HG03196 (cell line): Measurements from ENCODE around the gene CFAP57.

ENCODE experiments used
- ATAC-seq: cut with Tn5 transposase; IDR thresholded peaks from one replicate; pipeline ENCODE4 v1.9.1; 2021; ENCODE audit not compliant: unreplicated experiment

Gene CFAP57

DNA sequence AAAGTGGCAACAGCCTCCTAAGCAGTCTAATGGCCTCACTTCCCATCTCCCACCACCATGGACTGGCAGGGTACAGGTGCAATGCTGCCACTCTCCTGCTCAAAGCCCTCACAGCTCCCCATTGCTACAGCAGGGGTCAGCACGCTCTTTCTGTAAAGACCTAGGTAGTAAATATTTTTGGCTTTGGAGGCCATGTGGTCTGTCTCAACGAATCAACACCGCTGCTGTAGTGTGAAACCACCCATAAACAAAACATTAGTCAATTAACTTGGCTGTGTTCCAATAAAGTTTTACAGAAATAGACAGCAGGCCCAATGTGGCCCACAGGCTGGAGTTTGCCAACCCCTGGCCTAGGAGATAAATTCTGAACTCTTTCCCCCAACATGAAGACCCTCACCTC is 53.0 kb downstream of the CFAP57 start:
- ATAC-seq, result no peak

DNA sequence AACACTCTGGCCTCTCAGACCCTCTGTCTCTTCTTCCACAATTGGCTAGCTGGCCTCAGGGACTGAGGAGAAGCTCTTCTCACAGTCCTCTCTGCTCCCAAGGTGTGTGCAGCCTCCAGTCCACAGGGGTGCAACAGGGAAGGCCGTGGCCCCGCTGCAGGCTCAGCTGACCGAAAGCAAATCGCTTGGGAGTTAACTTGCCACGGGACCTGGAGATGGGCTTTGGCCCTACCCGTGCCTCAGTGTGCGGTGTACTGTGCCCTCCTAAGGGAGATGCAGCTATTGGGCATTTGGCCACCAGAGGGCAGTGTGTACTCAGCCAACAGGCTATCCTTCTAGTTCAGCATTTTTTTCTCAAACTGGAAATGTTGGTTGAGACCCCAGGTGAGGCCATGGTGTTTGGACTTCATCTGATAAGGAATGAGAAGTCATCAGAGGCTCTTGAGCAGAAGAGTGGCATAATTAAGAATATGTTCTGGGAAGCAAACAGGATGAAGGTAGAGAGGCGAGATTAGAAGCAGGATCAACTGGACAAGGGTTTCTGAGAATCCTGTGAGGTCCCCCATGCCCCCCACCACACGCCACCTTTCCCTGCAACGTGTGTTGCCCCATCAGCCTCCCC is 55.1 kb downstream of the CFAP57 start:
- ATAC-seq, result no peak

DNA sequence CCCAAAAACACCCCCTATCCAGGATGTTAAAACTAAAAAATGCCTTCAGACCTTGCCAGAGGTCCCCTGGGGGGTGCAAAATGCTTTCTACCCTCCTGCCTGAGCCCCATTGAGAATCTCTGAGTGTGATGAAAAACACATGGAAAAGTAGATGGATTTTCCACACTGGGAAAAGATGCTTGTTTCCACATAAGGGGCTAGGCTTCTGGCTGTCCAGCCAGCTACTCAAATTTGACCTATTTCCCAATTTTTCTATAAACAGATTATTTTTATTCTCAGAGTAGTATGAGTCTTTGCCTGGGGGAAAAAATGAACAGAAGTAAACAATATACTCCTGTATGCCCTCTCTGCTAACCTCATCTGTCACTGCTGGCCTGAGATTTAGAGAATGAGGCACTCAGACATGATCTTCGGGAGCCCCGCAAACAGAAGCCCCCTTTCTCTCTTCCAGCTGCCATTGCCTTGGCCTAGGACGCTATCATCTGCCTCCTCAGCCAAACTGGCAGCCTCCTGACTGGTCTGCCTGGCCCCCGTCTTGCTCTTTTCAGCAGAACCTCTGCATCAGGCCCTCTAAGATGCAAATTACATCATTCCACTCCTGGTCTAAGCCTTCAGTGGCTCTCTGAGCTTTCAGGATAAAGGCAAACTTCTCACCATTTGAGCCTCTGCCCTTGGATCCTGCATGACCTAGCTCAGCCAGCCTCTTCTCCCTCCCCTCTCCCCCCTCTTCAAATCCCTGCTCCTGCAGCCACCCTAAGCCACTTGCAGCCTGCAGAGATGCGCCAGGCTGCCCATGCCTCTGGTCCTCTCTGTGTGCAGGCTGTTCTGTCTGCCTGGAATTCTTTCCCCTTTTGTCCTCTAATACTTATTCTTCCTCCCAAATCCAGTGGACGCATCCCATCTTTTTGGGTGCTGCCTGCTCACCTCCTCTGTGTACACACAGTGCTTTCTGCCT is 58.0 kb downstream of the CFAP57 start:
- no peak for ATAC-seq

DNA sequence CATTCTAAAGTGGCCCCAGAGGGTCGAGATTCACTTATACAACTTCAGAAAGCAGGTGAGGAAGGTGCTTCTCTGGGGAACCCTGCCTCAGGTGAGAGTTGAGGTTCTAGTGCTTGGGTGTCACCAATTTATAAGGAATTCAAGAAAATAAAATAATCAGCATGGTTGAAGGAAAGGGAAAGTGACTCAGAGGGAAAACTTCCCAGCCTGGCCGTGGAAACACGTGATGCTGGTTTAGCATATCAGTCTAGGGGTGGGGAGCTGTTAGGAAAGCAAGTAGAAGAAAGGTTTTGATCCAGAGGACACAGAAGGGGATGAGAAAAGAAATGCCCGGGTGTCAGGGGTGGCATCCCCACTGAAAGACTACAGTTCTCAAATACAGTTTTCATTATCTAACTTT is 59.9 kb downstream of the CFAP57 start:
- no peak for ATAC-seq

DNA sequence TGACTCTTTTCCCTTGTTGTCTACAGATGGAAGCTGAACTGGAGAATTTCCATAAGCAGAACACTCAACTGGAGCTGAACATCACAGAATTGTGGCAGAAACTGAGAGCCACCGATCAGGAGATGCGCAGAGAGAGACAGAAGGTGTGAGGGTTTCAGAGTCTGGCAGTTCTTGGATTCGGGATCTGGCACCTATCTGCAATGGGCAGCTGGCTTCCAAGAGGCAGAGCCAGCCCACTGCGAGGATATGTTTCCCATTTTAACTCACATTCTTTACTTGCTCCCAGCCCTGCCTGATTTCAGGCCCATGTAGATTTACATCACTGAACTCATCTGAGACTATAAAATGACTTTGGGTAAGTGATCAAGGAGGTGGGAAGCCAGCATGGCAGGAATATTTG is 60.4 kb downstream of the CFAP57 start:
- no peak for ATAC-seq

DNA sequence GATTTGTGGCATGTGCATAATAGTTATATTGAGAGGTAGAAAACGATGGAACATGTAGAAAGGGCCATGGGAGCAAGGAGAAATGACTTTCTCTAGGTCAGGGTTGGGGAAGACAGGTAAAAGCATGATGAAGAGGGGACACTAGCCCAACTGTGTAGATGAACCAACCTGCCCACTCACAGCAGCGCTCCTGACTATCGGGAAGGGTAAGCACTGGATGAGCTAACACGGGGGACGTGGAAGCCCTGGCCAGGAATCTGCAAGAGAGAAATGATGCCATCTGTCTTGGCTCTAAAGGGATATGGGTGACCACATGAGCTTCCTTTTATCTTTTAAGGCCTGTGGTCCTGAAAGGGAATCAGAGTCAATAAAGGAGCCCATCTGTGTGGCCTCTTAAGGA is 61.5 kb downstream of the CFAP57 start:
- no peak for ATAC-seq

DNA sequence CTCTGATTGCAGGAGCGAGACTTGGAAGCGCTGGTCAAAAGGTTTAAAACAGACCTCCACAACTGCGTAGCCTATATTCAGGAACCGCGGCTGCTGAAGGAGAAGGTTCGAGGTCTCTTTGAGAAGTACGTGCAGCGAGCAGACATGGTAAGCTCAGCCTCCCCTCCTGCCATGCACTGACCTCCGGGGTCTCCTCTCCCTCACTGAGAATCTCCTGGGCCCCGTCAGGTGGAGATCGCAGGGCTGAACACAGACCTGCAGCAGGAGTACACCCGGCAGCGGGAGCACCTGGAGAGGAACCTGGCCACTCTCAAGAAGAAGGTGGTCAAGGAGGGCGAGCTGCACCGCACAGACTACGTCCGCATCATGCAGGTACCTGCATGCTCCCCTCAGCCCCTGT is 62.1 kb downstream of the CFAP57 start:
- ATAC-seq, result no peak

DNA sequence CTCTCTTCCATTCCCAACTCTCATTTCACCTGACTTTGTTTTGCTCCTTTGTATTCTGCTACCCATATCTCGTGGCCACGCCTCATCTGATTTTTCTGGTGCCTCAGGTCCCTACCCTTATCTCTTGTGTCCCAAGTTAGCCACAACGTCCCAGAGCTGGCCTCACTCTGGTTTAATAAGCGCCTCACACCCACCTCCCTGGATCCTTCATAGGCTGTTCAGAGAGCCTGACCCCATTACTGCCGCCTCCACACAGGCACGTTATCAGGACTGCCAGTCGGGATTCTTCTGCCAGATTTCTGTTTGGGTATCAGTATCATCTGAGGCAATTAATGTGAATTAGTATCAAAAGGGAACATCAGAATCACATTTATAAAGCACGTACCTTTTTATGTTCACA is 62.9 kb downstream of the CFAP57 start:
- no peak for ATAC-seq

DNA sequence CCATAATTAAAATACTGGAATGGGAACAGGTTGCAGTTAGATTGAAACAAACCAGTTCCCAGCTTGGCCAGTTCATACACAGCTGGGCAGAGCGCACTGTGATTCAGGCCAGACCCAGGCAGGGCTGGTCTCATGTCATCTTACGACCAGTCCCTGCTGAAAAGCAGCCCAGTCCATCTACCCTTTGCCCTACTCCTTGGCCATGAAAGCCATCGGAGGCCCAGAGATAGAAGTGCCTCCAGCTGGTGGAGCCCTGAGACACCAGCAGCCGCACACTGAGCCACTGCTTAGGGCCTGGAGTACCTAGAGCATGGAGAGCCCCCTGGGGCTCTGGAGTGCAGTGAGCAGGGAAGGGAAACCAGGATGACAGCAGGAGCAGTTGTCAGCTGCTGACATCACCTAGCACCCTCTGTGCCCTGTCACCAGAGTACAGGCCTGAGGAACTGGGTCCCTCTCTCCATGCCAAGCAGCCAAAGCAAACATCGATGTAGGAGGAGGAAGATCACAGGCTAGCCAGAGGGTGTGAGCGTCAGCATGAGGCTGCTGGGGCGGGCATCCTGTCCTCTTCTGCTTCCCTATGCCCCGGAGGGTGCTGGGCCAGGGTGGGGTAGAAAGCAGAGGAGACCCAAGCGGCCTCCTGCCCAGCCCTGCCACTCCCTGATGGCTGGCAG is 63.5 kb downstream of the CFAP57 start:
- no peak for ATAC-seq

DNA sequence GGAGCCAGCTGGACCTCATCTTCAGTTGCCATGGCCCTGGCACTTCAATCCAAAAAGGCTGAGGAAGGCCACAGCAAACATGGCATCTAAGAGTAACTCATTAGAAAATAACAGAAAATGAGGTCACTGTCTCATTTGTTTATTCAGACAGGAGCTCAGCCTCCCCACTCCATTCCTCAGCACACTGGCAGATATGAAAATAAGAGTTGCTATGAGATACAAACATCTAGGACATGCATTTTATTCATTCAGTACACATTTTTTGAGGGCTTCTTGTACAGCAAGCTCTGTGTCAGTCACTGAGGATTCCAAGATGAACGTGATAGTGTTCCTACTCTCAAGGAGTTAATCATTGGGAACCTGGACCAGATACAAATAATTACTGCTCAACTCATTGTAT is 65.0 kb downstream of the CFAP57 start:
- no peak for ATAC-seq

DNA sequence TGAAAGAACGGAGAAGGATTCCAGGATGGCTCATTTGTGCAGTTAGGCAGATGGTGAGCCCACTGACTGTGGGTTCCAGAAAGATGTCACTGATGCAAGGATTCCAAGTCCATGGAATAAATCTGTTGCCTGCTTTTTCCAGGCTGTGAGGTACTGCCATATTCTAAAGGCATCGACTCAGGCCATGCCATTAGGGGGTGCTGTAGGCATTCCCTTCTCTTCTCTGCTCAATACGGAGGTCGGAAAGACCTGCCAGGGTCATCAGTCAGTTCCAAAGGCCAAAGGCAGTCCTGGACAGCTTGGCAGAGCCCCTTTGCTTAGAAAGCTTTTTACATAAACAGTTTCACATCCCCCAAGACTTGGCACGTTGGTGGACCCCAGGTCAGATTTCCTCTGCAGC is 66.0 kb downstream of the CFAP57 start:
- ATAC-seq, result no peak

DNA sequence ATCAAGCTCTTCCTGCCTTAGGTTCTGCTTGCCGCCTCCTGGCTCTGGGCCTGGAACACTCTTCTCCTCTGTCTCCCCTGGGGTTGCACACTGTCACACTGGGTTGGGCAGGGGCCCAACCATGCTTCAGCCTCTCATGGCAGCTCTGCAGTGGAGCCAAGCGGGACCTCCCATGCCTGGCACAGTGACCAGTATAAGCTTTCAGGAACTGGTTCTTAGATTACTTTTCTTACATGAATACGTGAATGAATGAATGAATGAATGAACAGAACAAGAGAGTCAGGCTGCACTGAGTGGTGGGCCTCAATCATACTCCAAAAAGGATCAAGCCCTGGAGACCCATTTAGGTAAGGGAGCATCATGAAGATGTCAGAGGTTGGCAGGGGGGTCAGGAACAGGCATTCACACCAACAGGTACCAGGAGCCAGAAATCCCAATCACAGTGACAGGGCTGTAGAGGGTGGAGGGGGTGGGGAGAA is 66.9 kb downstream of the CFAP57 start:
- ATAC-seq, result peak; percentile 12

DNA sequence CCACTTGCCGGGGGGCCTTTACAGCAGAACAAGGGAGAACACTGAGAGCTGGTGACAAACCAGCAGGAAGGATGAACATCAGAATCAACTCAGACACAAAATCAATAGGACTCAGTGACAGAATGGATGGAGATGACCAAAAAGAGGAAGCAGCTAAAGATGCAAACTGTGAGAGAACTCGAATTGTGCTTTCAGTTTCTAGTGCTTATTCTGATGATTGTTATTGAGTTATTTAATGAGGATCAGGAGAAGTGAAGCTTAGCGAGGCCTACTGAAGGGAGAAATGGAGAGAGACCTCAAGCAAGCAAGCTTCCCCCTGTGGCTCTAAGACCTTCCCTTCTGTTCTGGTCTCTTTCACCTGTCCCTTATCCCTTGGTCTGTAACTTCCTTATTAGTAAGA is 67.4 kb downstream of the CFAP57 start:
- ATAC-seq, result peak; percentile 67

DNA sequence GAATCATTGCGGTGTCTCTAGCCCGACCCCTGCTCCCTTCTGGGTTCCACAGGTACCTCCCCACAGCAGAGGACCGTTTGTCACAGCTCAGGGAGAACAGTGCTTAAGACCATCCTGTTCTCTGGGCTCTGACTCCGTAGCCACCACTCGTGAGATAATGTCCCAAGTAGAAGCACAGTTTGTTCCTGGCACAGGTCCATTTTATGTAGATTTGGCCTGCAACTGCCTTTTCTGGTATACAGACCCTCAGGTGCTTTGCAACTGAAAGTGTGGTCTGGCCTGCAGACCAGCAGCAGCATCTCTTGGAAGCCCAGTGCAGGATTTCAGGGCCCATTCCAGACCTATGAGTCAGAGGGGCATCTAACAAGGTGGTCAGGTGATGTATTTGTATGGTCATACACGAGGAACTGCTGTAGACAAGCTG is 69.3 kb downstream of the CFAP57 start:
- ATAC-seq, result no peak

DNA sequence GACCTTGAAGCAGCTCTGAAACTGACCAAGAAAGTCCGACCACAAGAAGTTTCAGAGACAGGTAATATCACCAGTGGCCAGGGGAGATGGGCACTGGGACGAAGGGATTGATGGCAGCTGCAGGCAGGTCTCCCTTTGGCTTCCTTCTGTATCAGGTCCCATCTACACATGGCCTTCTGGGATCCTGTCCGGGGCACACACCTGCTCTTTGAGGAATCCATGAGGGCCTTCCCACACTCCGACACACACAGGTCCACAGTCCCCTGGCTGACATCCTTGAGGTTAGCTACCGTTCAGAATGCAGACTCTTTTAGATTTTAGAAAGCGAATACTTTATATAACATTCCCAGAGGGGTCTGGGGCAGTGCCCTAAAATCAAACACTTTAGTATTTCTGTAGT is 71.2 kb downstream of the CFAP57 start:
- no peak for ATAC-seq

DNA sequence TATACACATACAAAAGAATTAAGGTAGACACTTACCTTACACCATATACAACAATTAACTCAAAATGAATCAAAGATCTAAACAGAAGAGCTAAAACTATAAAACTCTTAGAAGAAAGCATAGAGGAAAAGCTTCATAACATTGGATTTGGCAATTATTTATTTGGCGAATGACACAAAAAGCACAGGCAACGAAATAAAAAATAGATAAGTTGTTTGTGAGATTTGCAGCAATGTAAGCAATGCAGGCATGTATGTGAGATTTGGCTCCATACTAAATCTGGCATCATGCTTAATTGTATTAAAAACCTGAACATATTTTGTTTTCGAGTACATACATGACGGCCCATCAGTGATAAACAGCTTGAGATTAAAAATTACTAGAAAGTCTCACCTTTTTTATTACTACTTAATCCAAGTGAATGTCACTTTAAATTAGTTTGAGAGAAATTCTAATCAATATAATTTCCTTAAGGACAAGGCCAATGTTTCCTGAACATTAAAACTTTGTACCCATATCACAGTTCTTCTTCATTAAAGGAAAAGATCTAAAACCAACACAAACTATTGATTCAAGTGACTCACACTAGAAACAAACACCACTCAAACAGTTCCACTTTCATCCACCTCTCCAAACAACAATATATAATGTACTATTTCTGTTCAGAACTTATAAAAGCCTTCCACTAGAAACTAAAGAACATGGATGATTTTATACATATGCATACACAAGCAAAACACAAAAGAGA is 74.5 kb downstream of the CFAP57 start:
- ATAC-seq, result no peak

DNA sequence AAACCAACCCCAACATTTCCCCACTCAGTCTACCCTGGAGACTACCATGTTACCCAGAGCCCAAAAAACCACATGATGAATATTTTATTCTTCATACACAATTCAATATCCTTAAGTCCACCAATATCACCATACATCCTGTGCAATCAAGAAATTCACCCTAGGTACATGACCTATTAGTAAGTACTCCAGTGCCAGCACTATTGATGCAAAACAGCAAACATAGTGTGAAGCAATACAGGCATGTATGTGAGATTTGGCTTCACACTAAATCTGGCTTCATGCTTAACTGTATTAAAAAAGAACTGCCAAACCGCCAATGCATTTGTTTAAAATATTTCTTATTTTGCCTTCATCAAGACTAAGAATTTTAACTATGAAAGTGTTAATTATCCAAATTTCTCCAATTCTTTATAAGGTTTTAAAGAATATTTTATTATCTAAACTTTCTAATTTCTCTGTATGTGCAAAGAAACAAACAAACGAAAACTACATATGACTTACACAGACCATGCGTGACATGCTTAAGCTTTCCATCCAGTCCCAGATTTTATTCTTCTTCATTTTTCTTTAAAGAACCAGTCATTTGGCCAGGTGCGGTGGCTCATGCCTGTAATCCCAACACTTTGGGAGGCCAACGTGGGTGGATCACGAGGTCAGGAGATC is 75.3 kb downstream of the CFAP57 start:
- ATAC-seq, result no peak

DNA sequence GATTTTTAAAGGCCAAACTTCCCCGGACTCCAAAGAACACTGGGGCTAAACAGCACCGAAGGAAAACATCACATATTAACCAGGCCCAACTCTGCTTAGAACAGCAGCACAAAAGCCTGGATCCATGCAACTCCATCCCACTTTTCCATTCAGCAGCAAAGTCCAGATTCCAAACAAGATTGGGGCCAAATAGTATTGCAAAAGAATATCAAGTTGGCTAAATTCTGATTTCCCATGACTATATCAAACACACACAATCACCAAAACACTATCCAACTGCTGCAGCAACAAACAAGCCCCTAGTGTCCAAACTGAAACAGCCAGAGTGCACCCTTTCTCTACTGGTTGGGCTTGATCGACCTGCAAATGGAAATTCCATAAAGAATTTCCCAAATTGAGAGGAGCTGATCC is 78.2 kb downstream of the CFAP57 start:
- no peak for ATAC-seq

DNA sequence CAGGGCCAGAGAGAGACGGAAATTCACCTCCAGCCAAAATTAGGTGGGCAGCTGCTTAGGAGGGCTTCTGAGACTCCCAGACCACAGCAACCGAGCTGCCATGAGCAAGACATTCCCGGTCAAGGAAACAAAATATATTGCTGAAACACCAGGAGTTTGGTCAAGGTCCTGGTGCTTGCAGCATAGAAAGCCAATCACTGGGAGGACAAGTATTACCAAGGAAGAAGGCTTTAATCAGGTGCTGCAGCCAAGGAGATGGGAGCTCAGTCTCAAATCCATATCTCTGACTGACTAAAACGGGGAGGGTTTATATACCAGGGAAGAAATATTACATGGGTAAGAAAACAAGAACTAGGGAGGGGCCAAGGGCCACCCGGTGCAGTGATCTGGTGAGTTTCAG is 78.9 kb downstream of the CFAP57 start:
- no peak for ATAC-seq

DNA sequence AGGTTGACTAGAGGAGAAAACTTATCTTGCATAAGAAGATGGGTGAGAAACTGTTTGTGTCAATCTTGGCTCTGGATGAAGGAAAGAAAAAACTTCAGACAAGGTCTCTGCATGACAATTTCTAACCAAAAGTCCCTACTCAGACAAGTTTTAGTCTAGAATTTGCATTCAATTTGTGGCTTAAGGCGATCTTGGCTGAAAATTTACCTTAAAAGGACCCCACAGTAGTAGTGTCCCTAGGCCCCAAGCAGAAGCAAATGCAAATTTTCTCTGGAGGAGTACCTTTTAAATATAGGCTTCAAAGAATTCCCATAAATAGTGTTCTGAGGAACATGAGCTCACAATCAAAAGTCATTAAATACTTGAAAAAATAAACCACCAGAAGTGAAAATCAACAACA is 80.1 kb downstream of the CFAP57 start:
- ATAC-seq, result no peak

DNA sequence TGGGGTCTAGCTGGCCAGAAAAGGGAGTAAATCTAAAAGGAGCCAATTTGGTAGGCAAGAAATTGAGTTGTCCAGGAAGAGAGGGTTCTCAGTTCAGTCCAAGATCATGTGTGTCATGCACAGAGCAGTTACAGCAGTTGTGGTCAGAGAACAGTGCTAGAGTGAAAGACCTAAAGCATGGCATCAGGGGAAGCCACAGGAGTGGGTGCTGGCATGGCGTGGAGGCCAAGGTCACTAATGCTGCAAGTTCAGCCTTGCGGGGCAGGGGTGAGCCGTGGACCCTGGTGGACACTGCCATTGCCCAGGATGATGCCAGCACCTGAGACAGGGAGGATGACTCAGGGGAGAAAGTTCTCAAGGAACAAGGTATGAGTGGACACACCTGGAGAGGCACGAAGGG is 81.0 kb downstream of the CFAP57 start:
- no peak for ATAC-seq
